Activated CD8-positive, alpha-beta memory T cell treated with anti-CD3 and anti-CD28 coated beads, Interleukin-2, amount 50 U/mL, for 24 hours (primary cell): ENCODE measurements around the gene CD37.
A peak's percentile ranks its signal among the peaks of the same experiment; 100 is the strongest.

ENCODE experiments used
- DNase-seq: peaks from one replicate; pipeline ENCODE4 v3.0.0-alpha.2; 2020; ENCODE audit errors: extremely low read depth

Gene CD37

GRCh38 chr19:49380391-49380790 lies 45.2 kb downstream of the CD37 start:
- DNase-seq, result no peak

- DNase-seq, result no peak
Observed at GRCh38 chr19:49382639-49383038, 47.4 kb downstream of the CD37 start.

- DNase-seq, result no peak
Observed at GRCh38 chr19:49383599-49383998, 48.4 kb downstream of the CD37 start.

- DNase-seq, result peak; percentile 76
Observed at GRCh38 chr19:49387936-49388372, 52.7 kb downstream of the CD37 start, which contains the start of gene KASH5. Gene KASH5, plus strand, starts transcription at chr19:49388249. Its CDS starts 2,635 bp downstream, at chr19:49390884.

- DNase-seq, result no peak
Observed at GRCh38 chr19:49389406-49389805, 54.2 kb downstream of the CD37 start.
